ENCODE measurements around the gene CDH23.
A peak's percentile ranks its signal among the peaks of the same experiment; 100 is the strongest.

Gene CDH23

DNA sequence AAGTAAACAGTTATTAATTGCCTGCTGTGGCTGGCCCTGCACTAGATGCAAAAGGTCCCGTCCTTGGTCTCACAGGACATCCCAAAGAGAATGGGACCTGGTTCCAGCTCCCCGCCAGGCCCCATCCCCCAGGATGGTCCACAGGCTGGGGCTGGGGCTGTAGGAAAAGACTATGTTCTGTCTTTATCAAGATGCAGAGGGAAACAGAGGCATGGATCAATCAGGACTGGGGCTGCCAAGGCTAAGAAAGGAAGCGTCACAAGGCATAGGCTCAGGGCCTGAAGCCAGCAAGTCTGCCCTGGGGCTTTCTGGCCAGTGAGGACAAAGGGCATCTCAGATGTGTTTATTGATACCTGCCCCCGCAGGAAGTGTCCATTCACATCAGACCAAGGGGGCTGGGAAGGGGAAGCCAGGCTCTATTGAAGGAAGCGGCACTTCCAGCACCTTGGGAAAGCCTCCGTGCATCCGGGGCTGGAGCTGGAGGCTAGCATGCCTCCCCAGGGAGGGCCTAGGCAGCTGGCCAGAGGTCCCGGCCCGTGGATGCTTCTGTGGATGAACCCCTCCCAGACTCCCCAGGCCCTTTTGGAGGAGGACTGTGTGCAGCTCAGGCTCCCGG, 370.8 kb downstream of the CDH23 start:
- DNase-seq: no peak

DNA sequence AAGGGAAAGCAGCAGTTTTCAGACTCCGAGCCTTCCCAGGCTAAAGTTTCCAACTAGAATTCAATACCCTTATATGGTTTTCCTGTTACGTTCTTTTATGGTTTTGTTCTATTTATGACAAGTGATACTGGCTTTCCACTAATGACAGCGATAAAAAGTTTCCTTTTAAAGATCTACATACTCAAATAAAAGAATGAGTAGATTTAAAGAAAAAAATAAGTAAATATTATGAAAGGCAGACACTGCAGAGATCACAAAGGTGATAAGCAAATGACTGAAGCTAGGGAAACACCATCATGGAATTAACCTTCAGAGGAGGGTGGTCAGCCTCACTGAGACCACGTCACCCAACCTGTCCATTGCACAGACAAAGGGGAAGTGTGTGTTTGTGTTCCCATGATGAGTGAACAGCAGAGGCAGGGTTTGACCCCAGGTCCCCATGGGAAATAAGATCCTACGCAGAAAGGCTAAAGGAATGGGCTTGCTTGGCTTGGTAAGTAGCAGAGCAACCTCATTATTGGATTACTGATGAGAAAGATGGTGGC, 372.6 kb downstream of the CDH23 start:
- DNase-seq: peak; percentile 63 to 80

DNA sequence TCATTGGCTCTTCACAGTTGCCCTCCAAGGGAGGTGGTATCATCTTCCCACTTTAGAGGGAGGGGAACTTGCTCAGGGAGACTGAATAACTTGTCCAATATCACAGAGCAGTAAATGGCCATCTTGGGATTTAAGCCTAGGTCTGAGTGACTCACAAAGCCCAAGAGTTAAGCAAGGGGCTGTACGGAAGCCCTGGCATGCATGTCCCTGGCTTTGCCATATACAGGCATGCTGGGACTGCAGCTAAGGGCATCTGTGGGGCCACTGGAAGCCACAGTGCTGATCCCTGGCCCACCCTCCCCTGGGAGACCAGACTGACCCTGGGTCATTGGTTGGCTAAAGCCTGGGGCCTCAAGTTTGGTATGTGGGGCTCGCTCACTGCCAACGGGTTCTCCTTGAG, 373.5 kb downstream of the CDH23 start:
- DNase-seq: no peak

DNA sequence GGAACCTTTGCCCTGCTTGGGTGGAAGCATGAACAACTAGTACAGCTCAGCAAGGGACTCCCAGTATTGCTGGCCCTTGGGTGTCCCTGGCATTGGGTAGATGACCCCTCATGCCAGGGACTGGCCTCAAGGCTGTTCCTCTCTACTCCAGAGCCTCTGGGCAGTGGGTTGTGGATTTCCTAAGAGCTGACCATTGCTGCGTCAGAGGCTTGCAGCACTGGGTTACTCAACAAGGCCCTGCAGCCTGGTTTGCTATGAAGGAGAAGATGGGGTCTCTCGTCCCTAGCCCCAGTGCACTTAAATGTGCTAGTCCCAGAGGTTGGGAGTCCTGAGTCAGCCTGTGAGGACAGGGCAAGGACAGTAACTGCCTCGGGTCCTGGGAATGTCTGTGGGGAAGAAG, 374.1 kb downstream of the CDH23 start:
- DNase-seq: no peak

DNA sequence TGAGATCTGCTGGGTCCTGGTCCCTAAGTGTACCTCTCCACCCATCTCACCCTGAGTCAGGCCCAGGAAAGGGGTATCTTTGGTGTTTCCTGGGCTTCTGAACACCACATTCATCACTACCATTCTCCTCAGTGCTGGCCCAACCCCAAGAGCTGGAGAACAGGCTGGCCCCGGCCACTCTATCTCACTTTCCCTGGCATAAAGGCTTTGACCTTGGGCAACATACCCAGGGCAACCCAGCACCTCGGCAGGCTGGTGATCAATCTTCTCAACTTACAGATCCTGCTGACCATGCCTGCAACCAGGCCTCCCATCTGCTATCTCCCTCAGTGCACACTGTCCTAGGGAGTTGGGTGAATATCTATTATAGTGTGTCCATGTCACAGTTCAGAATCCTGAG, 374.5 kb downstream of the CDH23 start:
- no peak for DNase-seq

DNA sequence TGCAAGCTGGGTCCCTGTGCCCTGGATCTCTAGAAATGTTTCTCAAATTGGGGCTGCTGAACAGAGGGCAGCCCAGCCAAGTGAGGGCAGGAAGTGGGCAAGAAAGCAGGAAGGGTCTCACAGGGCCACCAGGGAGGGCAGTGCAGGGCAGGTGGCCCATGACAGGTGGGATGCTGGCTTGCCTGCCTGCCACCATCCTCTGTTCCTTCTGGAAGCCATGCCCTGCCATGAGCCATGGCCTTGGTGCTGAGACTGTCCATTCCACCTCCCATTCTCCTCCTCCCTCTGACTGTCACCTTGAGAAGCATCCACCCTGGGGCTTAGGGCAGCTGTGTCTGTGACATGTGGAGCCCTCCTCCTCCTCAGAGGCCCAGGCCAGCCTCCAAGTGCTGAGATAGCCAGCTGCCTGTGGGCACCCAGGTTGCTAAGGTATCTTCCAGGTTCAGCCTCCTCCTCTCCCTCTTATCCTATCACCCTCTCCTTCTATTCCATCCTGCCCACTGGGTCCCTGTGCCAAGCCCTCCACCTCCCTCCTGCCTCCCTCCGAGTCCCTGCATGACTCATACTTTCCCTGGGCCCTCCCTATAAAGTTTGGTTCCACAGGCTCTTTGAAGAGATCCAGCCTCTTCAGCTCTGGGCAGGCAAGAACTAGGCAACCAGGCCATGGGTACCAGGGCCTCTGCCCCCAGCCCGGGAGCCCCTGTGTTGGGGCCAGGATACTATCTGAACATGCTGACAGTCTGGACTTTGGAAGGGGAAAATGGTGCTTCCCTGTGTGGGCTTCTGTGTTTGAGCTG, 375.3 kb downstream of the CDH23 start:
- DNase-seq: no peak

DNA sequence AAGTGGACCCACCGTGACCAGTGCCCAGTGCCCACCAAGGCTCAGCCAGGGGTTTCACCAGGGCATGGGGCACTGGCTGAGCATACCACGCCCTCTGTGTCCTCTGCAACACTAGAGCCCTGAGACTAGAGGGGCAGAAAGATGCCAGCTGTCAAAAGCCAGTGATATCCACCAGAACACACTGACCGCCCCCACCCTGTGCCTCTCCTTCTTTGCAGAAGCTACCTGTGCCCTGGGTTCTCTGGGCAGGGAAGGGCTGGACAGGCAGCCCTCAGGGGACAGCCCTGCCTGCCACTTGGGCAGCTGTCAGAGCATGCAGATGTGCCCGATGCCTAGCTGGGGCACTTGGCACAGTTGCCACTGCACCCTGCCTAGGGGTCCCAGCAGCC, 376.1 kb downstream of the CDH23 start:
- DNase-seq: no peak

DNA sequence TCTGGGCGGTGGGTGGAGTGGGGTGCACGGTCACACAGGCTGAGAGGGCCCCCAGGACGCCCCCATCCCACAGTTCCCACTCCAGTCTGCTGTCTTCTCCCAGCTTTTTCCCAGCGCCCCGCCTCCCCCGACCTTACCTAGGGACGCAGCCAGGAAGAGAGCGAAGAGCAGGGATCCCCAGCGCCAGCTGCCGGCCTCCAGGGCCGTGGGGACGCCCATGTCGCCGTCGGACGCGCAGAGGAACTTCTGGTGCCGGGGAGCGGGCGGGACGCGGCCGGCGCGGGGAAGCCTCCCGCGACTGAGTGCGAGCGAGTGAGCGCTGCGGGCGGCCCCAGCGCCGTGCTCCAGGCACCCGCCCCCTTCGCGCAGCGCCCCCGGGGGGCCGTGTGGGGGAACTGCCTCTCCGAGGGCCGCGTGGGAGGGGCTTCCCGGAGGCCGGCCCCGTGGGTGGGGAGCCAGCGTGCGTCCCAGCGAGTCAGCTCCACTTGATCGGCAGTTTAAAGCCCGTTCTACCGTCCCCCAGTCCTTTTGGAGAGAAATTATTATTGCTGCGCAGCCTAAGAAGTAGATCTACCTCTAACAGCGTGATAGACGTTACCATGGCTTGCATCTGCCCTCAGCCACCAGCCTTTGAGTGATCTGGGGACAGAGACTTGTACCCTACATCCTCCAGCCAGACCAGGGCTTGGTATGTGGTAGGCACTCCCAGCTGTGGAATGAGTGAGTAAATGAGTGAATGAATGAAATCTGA, 376.7 kb downstream of the CDH23 start, which contains the start of gene VSIR:
TSS of gene VSIR (minus strand) at position 300 of the 751 bp plus-strand sequence. CDS start at position 219, 81 bp downstream.
- DNase-seq: peak; percentile 81 to 82

DNA sequence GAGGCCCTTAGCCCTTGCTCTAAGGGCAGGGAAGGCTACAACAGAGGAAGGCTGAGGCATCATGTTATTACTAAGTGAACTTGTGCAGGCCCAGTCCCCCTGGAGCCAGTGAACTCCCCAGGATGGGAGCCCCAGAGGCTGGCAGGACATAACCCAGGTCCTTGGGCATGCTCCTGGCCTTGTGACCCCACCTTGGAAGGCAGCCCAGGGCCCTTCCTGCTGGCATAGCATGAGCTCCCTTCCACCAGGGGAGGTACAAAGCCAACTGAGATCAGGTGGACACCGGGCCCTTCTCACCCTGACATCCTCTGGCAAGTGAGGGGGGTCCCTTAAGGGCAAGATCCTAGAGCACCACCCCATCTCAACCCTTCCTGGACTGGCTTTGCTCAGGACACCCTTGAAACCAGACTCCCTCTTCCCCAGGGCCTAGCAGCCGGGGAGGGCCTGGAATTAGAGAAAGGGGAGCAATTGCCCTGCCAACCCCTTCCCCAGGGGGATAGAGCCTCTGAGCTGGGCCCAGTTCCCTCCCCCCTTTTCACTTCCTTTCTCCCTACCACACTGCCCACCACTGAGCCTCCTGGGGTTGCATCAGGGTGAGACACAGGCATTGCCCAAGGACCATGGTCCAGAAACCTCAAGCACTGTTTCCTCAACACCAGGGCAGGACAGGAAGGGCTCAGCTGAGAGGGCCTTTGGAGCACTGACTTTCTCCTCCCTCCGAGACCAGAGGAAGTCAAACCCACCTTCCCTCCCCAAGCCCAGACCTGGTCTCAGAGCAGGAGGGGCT, 378.4 kb downstream of the CDH23 start:
- DNase-seq: peak; percentile 54 to 82

DNA sequence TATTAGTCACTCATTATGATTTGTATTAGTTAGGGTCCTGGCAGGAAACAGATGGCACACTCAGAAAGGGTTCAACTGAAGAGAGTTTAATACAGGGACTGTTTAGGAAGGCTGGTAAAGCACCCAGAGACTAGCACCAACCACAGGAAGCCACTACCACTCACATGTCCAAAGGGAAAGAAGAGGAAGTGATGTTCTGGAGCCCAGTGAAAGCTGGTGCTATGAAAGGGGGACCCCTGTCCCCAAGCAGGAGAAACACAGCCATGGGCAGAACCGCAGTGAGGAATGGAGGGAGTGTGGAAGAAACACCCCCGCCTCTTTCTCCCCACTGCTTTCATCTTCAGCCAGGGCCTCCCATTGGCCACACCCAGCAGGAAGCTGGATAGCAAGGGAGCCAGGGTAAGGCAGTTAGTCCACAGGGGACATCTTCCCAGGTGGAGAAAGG, 379.8 kb downstream of the CDH23 start:
- peak; percentile 97 for DNase-seq

DNA sequence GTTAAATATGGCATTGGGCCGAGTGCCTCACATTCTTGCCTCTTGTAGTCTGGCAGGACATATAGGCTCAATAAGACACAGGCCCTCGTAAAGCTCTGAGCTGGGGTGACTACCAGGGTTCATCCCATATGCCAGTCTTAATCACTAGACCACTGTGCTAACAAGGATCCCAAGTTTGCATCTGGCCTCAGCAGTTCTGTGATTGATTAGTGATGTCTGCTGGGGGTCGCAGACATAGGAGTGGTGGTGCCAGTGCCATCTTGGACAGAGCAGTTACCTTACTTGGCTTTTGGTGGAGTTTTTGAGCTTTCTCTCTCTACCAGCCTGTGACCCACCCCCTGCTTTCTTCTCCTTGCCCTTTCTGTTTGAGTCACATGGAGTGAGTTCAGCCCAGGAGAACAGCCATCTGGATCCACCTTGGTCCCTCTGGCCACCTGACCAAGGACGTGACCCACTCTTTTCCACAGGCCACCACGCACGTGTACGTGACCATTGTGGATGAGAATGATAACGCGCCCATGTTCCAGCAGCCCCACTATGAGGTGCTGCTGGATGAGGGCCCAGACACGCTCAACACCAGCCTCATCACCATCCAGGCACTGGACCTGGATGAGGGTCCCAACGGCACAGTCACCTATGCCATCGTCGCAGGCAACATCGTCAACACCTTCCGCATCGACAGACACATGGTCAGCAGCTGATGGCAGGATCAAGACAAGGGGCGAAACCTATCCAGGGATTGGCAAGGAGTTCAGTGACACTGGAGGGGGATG, 380.7 kb downstream of the CDH23 start:
- no peak for DNase-seq

DNA sequence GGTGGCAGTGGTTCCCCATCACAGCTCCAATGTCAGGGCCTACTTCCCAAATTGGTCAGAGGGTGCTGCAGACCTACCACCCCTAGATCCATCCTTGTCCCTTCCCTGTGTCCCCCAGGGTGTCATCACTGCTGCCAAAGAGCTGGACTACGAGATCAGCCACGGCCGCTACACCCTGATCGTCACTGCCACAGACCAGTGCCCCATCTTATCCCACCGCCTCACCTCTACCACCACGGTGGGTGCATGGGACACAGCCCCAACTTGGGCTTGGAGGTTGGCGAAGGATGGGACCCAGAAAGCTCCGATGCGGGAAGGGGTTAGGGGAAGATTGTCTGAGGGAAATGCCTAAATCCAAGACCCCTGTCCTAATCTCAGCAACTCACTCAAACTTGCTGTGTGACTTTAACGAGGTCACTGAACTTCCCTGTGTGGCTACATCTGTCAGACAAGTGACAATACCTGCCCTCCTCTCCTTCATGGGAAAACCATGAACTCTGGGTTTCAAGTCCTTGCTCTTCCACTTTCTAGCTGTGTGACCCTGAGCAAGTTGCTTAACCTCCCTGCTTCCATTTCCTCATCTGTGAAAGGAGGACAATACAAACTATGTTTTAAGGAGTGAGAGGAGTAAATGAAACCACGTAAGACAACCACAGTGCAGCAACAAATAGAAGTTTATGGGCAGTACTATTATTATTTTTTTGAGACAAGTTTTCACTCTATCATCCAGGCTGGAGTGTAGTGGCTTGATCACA, 381.5 kb downstream of the CDH23 start:
- DNase-seq: no peak

DNA sequence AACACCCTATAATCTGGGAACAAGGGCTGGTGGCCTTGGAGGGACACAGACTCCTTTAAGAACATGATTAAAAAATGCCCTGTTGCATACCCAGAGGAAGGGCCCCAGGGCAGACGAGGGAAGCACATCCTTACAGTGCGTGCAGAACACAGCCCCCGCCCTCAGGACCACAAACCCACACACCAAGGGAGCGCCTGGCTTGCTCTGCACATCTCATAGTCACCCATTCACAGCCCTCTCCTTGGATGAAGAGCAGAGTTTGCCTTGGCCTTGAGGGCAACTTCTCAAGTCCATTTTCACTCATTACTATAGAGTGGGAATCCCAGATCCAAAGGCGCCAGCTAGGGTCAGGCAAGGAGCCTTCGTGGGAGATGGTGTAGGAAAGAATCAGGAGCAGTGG, 382.9 kb downstream of the CDH23 start:
- no peak for DNase-seq

DNA sequence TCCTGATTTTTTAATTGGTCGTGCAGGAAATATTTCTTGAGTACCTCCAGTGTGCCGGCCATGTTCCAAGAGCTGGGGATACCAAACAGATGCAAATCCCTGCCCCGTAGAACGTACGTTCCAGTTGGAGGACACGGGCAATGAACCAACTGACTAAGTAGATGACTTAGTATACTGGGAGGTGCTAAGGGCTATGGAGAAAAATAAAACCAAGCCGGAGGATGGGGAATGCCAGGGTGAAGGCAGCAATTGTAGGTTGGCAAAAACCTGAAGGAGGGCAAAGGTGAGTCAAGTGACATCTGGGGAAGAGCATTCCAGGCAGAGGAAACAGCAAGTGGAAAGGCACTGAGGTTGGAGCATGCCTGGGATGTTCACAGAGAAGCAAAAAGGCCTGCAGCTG, 383.4 kb downstream of the CDH23 start:
- no peak for DNase-seq

DNA sequence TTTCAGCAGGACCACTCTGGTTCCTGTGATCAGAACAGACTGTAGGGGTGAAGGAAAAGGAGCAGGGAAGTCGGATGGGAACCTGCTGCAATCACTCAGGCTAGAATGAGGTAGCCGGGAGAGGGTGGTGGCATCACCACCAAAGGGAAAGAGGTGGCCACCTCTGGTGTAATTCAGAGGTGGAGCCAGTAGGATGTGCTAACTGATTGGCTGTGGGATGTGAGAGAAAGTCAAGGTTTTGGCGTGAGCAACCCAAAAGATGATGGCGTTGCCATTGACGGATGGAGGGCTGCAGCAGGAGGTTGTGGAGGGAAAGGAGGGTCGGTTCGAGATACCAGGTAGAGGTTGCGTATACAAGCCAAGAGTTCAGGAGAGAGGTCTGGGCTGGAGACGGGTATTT, 384.0 kb downstream of the CDH23 start:
- DNase-seq: no peak

DNA sequence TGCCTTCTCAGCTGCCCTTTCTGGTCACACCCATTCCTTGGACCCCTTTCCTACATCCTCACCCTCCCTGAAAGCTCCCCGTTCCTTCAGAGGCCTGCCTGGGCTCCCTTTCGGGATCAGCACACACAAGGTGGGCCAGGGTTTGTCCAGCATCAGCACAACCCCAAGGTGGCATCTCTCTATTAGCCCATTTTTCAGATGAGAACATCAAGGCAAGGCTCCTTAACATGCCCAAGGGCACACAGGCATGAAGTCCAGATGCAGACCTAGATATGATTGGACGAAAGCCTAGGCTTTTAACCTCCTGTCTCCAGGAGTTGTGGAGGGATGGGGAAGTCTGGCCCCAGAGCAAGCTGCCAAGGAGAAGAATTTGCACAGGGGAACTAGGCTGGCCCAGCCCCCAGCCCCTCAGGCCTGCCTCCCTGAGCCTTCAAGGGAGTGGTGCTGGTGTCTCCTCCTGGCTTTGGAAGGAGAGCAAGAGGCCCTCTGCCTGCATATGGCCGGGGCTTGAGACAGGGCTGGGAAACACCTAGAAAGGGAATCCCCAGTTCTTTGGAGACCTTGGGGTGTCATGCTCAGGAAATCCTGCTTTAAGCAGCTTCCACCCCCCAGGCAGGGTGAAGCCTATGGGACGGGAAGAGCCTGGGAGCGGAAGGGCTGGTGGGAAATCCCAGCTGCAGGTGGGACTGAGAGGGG, 385.6 kb downstream of the CDH23 start:
- peak in 1 of 2 experiments; percentile 20 for DNase-seq

DNA sequence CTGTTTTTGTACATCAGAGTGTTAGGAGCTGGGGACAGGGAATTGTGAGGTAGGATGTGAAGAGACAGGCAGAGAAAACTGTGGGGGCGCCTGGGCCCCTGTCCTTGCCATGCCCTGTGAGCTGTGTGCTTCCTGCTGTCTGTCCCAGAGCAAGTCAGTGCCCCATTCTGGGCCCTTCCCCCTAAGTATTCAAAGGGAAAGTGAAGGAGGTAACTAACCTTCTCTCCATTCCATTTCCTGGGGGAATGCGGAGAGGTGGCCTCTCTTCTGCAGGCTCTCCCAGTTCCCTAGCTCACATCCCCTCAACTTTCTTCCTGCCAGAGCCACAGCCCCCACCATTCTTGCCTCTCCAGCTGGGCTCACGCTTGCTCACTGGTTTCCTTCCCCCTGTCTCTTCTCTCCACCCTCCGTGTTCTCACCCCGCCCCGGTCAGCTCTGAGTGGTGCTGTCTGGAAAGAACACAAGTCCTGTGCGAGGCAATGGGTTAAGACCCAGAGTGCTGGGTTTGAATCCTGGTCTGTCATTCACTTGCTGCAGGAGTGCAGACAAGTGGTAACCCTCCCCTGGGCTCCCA, 386.3 kb downstream of the CDH23 start:
- peak; percentile 61 to 62 for DNase-seq

DNA sequence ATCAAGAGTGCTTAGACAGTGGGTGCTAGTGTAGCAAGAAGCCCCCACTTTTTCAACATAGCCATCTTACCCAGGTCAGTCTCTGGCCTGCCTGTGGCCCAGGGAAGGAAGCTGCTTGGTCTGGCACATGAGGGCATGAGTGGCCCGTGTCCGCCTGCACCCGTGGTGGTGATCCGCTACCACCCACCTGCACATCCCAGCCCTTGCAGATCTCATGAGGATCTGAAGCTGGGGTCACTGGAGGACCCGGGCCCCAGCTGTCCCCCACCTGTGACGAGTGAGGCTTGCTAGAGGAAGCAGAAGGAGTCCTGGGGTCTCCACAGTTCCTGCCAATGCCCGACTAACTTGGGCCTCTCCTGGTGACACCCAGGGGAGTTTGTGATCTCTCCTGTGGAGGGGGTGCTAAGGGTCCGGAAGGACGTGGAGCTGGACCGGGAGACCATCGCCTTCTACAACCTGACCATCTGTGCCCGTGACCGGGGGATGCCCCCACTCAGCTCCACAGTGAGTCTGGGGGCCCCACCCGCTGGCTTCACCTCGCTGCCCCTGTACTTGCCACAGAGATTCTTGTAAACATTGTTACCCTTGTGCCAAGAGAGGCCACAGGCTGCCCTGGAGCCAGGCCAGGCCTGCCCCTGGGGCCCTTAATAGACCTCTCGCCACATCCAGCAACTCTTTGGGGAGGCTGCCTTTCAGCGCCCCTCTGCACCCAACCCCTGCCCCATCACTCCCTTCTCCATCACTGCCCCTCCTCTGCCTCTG, 387.4 kb downstream of the CDH23 start:
- no peak for DNase-seq

DNA sequence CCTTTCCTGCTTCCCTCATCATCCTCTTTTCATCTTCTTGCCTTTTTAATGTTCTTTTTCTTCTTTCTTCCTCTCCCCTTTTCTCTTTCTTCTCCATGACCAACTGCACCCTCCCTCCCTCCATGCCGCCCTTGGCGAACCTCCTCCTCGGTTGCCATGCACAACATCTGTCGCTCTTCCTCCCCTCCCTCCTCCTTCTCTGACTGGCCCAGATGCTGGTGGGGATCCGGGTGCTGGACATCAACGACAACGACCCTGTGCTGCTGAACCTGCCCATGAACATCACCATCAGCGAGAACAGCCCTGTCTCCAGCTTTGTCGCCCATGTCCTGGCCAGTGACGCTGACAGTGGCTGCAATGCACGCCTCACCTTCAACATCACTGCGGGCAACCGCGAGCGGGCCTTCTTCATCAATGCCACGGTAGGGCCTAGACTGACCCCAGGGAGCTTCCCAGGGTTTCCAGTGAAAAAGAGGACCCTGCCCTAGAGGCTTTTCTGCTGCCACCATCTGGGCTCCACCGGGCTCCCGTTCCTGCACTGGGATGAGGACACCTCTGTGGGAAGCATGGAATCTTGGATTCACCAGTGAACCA, 388.1 kb downstream of the CDH23 start:
- DNase-seq: no peak
